HepG2 (cell line): ENCODE measurements around the gene CCL3. TPM values are rescaled to one million over a fixed set of nuclear protein-coding genes. Genes with fewer than 3 reads are reported as not detected.

Source experiments
- ATAC-seq: fragments of 200-7000 bp; cut with Tn5 transposase; 3 replicates; pipeline ENCODE4 v1.9.1; 2020; ENCODE audit warnings: mild to moderate bottlenecking, moderate library complexity
- BruUV-seq: library from RNA; stranded (reverse); fragments of 400-500 nt; replicated peaks from 2 replicates; lab custom pipeline; 2021; lab: Mats Ljungman, UMichigan
- CTCF ChIA-PET: fragments of 300-600 bp; formaldehyde crosslinking; extraction: SDS; loops from one replicate; lab custom pipeline; 2021; ENCODE audit warnings: low total read pairs, inconsistent platforms, low intra/inter-chr PET ratio; lab: Yijun Ruan, JAX
- POLR2A ChIA-PET: fragments of 350-600 bp; sonication (Branson Sonifier 250); formaldehyde crosslinking; loops from one replicate; lab custom pipeline; 2020; ENCODE audit warnings: antibody characterized with exemption, inconsistent platforms; lab: Yijun Ruan, JAX
- DNase-seq: peaks from one replicate; pipeline ENCODE4 v3.0.0-alpha.2; 2015; ENCODE audit warnings: low spot score
- FAIRE-seq: peaks from 3 replicates; lab custom pipeline; 2011; peaks lifted over from hg19 to GRCh38; lab: Jason Lieb, UNC
- H2AFZ ChIP-seq: one replicate; pipeline ENCODE4 v1.6.1; 2011; ENCODE audit warnings: low read length, inconsistent platforms
- H3K27ac ChIP-seq: fragments of 300-600 bp; 3 replicates; pipeline ENCODE4 v1.8.0; 2011; ENCODE audit warnings: mixed run types, mild to moderate bottlenecking, mixed read lengths, low read length, inconsistent platforms; ENCODE audit not compliant: insufficient read depth; ENCODE audit errors: extremely low read length
- H3K27me3 ChIP-seq, 2 experiments: fragments of 200-600 bp in 1 of 2; 2 replicates in 1 of 2; 3 replicates in 1 of 2; pipeline versions ENCODE4 v1.6.0 to v1.8.0; 2011; ENCODE audit warnings: low read length in 2 of 2, mild to moderate bottlenecking in 2 of 2, moderate library complexity in 2 of 2, inconsistent platforms in 1 of 2; ENCODE audit not compliant: insufficient read depth in 2 of 2, control insufficient read depth in 1 of 2
- H3K36me3 ChIP-seq, 2 experiments: fragments of 200-600 bp in 1 of 2; replicated peaks in 1 of 2; 2 replicates in 1 of 2; 3 replicates in 1 of 2; pipeline versions ENCODE4 v1.5.1 to v1.8.0; 2011; ENCODE audit warnings: low read length in 2 of 2, inconsistent platforms in 1 of 2; ENCODE audit not compliant: insufficient read depth in 2 of 2, control insufficient read depth in 1 of 2
- H3K4me1 ChIP-seq: 2 replicates; pipeline ENCODE4 v1.5.1; 2012; ENCODE audit warnings: low read length, inconsistent platforms; ENCODE audit not compliant: insufficient read depth
- H3K4me2 ChIP-seq: 2 replicates; pipeline ENCODE4 v1.6.0; 2011; ENCODE audit warnings: low read depth, low read length, inconsistent platforms
- H3K4me3 ChIP-seq, 3 experiments: fragments of 200-600 bp in 1 of 3; sonication (generic), shearing (Covaris generic) in 1 of 3; replicated peaks in 1 of 3; 2 replicates each; pipeline ENCODE4 v1.5.1; 2011 to 2016; ENCODE audit warnings: low read length in 3 of 3, inconsistent platforms in 2 of 3, low read depth in 2 of 3, mild to moderate bottlenecking in 2 of 3, control low read depth in 1 of 3, mixed read lengths in 1 of 3; ENCODE audit not compliant: insufficient read depth in 1 of 3
- H3K79me2 ChIP-seq: one replicate; pipeline ENCODE4 v1.6.1; 2011; ENCODE audit warnings: low read length, inconsistent platforms; ENCODE audit not compliant: insufficient read depth
- H3K9ac ChIP-seq: 2 replicates; pipeline ENCODE4 v1.6.0; 2011; ENCODE audit warnings: mild to moderate bottlenecking, low read depth, low read length, inconsistent platforms; ENCODE audit not compliant: insufficient read depth
- H3K9me3 ChIP-seq: 2 replicates; pipeline ENCODE4 v1.5.1; 2012; ENCODE audit warnings: mild to moderate bottlenecking, low read length
- H4K20me1 ChIP-seq: 2 replicates; pipeline ENCODE4 v1.6.0; 2011; ENCODE audit warnings: inconsistent platforms, mild to moderate bottlenecking, low read length, moderate library complexity; ENCODE audit not compliant: insufficient read depth
- CBX2 ChIP-seq, 2 experiments: fragments of 200-600 bp in 1 of 2; sonication (generic); formaldehyde crosslinking in 1 of 2; IDR thresholded peaks; 2 replicates each; pipeline versions ENCODE4 v1.7.0 to v1.8.1; 2018 to 2022; ENCODE audit warnings: low read depth in 2 of 2, low read length in 1 of 2, mild to moderate bottlenecking in 1 of 2, missing genetic modification reagents in 1 of 2
- FOXJ3 ChIP-seq: sonication (generic); formaldehyde crosslinking; IDR thresholded peaks from 2 replicates; pipeline ENCODE4 v1.4.0; 2020; ENCODE audit warnings: missing genetic modification reagents, mild to moderate bottlenecking, borderline replicate concordance
- GZF1 ChIP-seq: sonication (generic); formaldehyde crosslinking; IDR thresholded peaks from 2 replicates; pipeline ENCODE4 v1.5.1; 2020; ENCODE audit warnings: mild to moderate bottlenecking, missing genetic modification reagents
- HMG20A ChIP-seq: IDR thresholded peaks from 2 replicates; pipeline ENCODE4 v1.6.1; 2016; ENCODE audit warnings: borderline replicate concordance
- HMGA1 ChIP-seq: sonication (generic); formaldehyde crosslinking; conservative IDR thresholded peaks from 2 replicates; pipeline ENCODE4 v1.4.0; 2020; ENCODE audit warnings: missing genetic modification reagents
- HOXD1 ChIP-seq: sonication (generic); formaldehyde crosslinking; IDR thresholded peaks from 2 replicates; pipeline ENCODE4 v1.5.0; 2020; ENCODE audit warnings: missing genetic modification reagents
- TCF7L2 ChIP-seq: IDR thresholded peaks from 2 replicates; pipeline ENCODE4 v1.6.1; 2011; ENCODE audit warnings: mild to moderate bottlenecking, low read depth, low read length, moderate library complexity
- ZC3H13 ChIP-seq: sonication (generic); formaldehyde crosslinking; IDR thresholded peaks from 2 replicates; pipeline ENCODE4 v1.8.1; 2023; ENCODE audit warnings: mild to moderate bottlenecking, missing genetic modification reagents, moderate library complexity
- ZNF776 ChIP-seq: sonication (generic); formaldehyde crosslinking; IDR thresholded peaks from 2 replicates; pipeline ENCODE4 v1.4.0; 2020; ENCODE audit warnings: mild to moderate bottlenecking, missing genetic modification reagents
- WGBS: methylation state at CpG from one replicate; pipeline ENCODE4 v1.1.6; 2017; ENCODE audit warnings: low lambda C conversion rate; 5-methylcytosine and 5-hydroxymethylcytosine counted together
- in situ Hi-C: cut with HindIII; loops from 2 replicates; pipeline ENCODE4 v1.10.0; 2017; ENCODE audit warnings: low pct_unique_long_range_greater_than_20kb; ENCODE audit not compliant: extremely low pct_ligation_motif_present
- intact Hi-C: fragments of 100-400 bp; cut with micrococcal nuclease; formaldehyde crosslinking; loops from one replicate; pipeline ENCODE4 v1.10.0; 2022; ENCODE audit not compliant: unreplicated experiment
- polyA plus RNA-seq, 8 experiments: library from polyadenylated mRNA; depleted of rRNA in 3 of 8; stranded (reverse) in 7 of 8; unstranded in 1 of 8; fragments of >200 nt; fragmentation: Illumina TruSeq in 4 of 8; extraction: Trizol in 4 of 8; gene quantifications; 2 replicates each; pipeline versions ENCODE4 v1.2.1 to v1.2.3, GENCODE V29; 2011 to 2016; ENCODE audit warnings: low read depth in 4 of 8, missing spikeins in 1 of 8, mixed read lengths in 1 of 8; ENCODE audit not compliant: insufficient read depth in 1 of 8
- total RNA-seq, 5 experiments: library from RNA; depleted of rRNA; stranded (reverse); fragments of >200 nt; fragmentation: Illumina TruSeq; extraction: Trizol; gene quantifications; 2 replicates each; pipeline ENCODE4 v1.2.3, GENCODE V29; 2016; ENCODE audit warnings: low read depth in 1 of 5

The CCL3 gene
- total and polyA plus RNA-seq, 2 of the 13 experiments (the other 11 are each of a cell fraction or from before 2014, with no cell fraction given): not detected

DNA sequence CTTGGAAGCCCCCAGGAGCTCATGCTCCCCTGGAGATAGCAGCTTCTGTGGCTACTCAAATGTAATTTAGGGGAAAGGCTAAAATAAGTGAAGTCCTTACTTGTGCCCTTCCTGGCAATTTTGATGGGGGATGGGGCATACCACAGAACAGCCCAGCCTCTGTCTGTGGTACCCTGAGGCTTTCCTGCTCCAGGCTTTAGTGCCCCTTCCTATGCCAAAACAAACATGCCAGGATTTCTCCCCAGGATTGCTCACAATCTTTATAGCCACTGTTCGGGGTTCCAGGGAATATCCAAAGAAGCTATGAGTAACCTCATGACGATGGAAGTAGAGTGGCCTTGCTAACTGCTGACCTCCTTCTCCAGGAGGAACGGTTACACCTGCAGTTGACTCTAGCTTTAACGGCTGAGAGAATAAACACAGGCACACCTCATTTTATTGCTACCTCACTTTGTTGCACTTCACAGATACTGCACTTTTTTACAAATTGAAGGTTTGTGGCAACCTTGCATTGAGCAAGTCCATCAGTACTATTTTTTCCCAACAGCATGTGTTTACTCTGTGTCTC is 38.6 kb upstream of the CCL3 start (continued):
- TF ChIP-seq ZC3H13 (CRISPR knock-in tag) (no peak), GZF1 (CRISPR knock-in tag) (no peak), HMG20A (CRISPR knock-in tag) (no peak)

DNA sequence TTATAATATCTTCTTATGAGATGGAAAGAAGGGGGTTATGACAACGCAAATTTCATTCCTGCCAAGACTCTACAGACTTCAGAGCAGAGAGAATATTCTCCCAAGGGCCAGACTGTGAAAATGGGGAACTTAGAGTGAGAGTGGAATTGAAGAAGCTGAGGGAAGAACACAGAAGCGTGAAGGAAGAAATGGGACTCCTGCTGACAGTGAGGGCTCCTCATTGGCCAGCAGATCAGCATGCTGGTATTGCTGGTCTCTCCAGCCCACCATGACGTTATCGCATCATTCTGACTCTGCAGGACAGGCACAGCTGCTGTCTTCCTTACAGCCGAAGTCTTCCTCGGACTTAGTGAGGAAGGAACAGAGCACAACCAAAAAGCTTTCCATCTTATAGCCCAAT is 38.0 kb upstream of the CCL3 start:
- H3K36me3 ChIP-seq: no peaks in the 10 kb centered on the region
- no peaks in the 10 kb centered on the region for H3K79me2 ChIP-seq
- no peak for ATAC-seq
- H3K9me3 ChIP-seq: peaks cover 11% of the 10 kb centered on the region; the same call in 1 of the 2 replicates
- FAIRE-seq: no peak
- no peak overlapping the region for H3K4me3 ChIP-seq
- in situ Hi-C loops (no loop called here), intact Hi-C loops (no loop called here)
- no peaks in the 10 kb centered on the region for H3K27me3 ChIP-seq
- WGBS: 25% methylated on average over 6 of the region's 6 CpGs
- ChIA-PET CTCF (no interaction called here), POLR2A (no interaction called here)
- DNase-seq: no peak
- H4K20me1 ChIP-seq: no peaks in the 10 kb centered on the region
- H2AFZ ChIP-seq: no peak overlapping the region
- no TSS peak for BruUV-seq
- TF ChIP-seq CBX2 (IDR thresholded peaks at IDR 0.05; ENCODE audit: low read depth, low read length) (no peak), CBX2 (CRISPR knock-in tag; IDR thresholded peaks at IDR 0.05; ENCODE audit: low read depth) (no peak), HOXD1 (CRISPR knock-in tag) (no peak)
- H3K4me1 ChIP-seq: no peaks in the 10 kb centered on the region
- no peak overlapping the region for H3K9ac ChIP-seq
- no peak overlapping the region for H3K27ac ChIP-seq
- no peak overlapping the region for H3K4me2 ChIP-seq

DNA sequence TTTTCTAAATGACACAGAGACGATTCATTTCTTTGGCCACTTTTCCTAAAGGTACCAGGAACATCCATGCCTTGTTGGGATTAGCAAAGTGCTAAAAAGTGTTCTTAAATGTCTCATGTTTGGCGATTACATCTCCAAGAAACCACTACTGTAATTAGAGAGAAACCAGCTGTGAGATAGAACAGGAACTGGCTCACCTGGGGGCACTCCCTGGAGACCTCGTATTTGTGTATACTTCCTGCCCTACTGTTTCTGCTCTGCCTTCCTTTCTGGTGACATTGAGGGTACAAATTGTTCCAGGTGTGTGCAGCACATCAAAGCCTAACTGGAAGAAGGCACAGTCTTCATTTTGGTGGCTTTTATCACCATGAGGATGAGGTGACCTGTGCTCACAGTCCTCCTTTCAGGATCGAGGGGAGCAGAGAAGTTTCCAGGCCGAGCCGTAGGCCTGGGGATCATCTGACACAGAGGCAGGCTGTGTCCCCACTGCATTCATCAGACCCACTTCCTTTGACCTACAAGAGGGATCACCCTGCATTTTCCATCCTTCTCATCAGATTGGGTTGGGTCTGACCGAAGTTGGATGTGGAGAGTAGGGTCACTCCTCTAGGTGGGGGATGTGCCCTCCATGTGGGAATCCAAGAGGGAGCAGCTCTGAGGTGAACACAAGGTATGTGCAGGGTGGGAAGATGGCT is 37.4 kb upstream of the CCL3 start:
- WGBS: 10% methylated on average over 7 of the region's 7 CpGs
- Histone ChIP-seq H3K4me3 (no peak overlapping the region), H3K36me3 (no peaks in the 10 kb centered on the region), H3K4me1 (no peaks in the 10 kb centered on the region), H4K20me1 (no peaks in the 10 kb centered on the region), H3K27me3 (no peaks in the 10 kb centered on the region), H3K9ac (no peak overlapping the region), H3K4me2 (no peak overlapping the region), H3K9me3 (peaks cover 11% of the 10 kb centered on the region; the same call in 1 of the 2 replicates), H3K79me2 (no peaks in the 10 kb centered on the region), H3K27ac (no peak overlapping the region), H2AFZ (no peak overlapping the region)
- ChIA-PET POLR2A (no interaction called here), CTCF (no interaction called here)
- no peak for DNase-seq
- ATAC-seq: no peak
- no peak for FAIRE-seq
- BruUV-seq: no TSS peak
- in situ Hi-C loops (no loop called here), intact Hi-C loops (no loop called here)
- TF ChIP-seq TCF7L2: no peak
- no peak for TF ChIP-seq ZNF776 (CRISPR knock-in tag)
- TF ChIP-seq HMGA1 (CRISPR knock-in tag): no peak
- TF ChIP-seq FOXJ3 (CRISPR knock-in tag): no peak
